Measurements from ENCODE around the gene SLC35B1. TPM values are rescaled to one million over a fixed set of nuclear protein-coding genes. Genes with fewer than 3 reads are reported as not detected.
A peak's percentile ranks its signal among the peaks of the same experiment; 100 is the strongest.
"Not testable (repeated sequence)": the region's sequence is repeated elsewhere in the genome, so short reads cannot be mapped to it uniquely, and the experiment has no call there.

The SLC35B1 gene
- total RNA-seq, 1 donor from 2014 or later, result 42.0 TPM

GRCh38 chr17:49677933-49678847 is 29.6 kb downstream of the SLC35B1 start, which contains the start of gene SPOP:
SPOP (minus strand) TSS chr17:49678097; CDS start chr17:49622810, 55,287 bp downstream.
- DNase-seq (ENCODE audit: extremely low spot score in 2 of 2), result peak; percentile 99 to 100
- H3K27me3 ChIP-seq, result no peaks in the 10 kb centered on the region
- H3K4me3 ChIP-seq, result peak within 1 kb of the TSS; percentile 80 to 93
- H3K9me3 ChIP-seq, result no peaks in the 10 kb centered on the region
- TF ChIP-seq CTCF (IDR thresholded peaks at IDR 0.05), result no peak
- TF ChIP-seq POLR2AphosphoS5 (IDR thresholded peaks at IDR 0.05; ENCODE audit: insufficient read depth in 1 of 2, low read depth in 1 of 2), result peak; percentile 86 to 91
- TF ChIP-seq POLR2A (IDR thresholded peaks at IDR 0.05), result peak in 1 of 2 donors; percentile 47
- peaks cover 36% of the 10 kb centered on the region for H3K4me1 ChIP-seq
- intact Hi-C loops (cut with DNase I), result loop anchor here (1.0 kb wide), 1 partner anchor 13 kb away; no protein-coding TSS in a partner anchor
- H3K36me3 ChIP-seq, result no peaks in the 10 kb centered on the region
- H3K27ac ChIP-seq, result peak within 1 kb of the TSS; percentile 98

GRCh38 chr17:49677134-49677932 is 30.4 kb downstream of the SLC35B1 start:
- H3K27me3 ChIP-seq, result no peaks in the 10 kb centered on the region
- peak overlapping the region; percentile 80 to 93 for H3K4me3 ChIP-seq
- TF ChIP-seq CTCF (IDR thresholded peaks at IDR 0.05) (no peak), POLR2AphosphoS5 (IDR thresholded peaks at IDR 0.05; ENCODE audit: insufficient read depth in 1 of 2, low read depth in 1 of 2) (peak in 1 of 2 donors; percentile 58)
- H3K4me1 ChIP-seq, result peaks cover 36% of the 10 kb centered on the region
- H3K27ac ChIP-seq, result peak overlapping the region; percentile 98
- no peaks in the 10 kb centered on the region for H3K36me3 ChIP-seq
- no peaks in the 10 kb centered on the region for H3K9me3 ChIP-seq
- DNase-seq (ENCODE audit: extremely low spot score in 2 of 2), result peak in 1 of 2 donors; percentile 95
- intact Hi-C loops (cut with DNase I), result no loop called here

- Histone ChIP-seq H3K9me3 (no peaks in the 10 kb centered on the region), H3K36me3 (no peaks in the 10 kb centered on the region), H3K4me1 (peaks cover 45% of the 10 kb centered on the region), H3K27me3 (no peaks in the 10 kb centered on the region), H3K4me3 (peak overlapping the region; percentile 80 to 93), H3K27ac (peak overlapping the region; percentile 98)
- intact Hi-C loops (cut with DNase I), result no loop called here
- no peak for DNase-seq (ENCODE audit: extremely low spot score in 2 of 2)
- TF ChIP-seq CTCF (IDR thresholded peaks at IDR 0.05), result no peak
- TF ChIP-seq POLR2A (IDR thresholded peaks at IDR 0.05), result no peak
- no peak for TF ChIP-seq POLR2AphosphoS5 (IDR thresholded peaks at IDR 0.05; ENCODE audit: insufficient read depth in 1 of 2, low read depth in 1 of 2)
These were observed 31.4 kb downstream of the SLC35B1 start for GRCh38 chr17:49676276-49676868.

GRCh38 chr17:49674507-49674906 is 33.3 kb downstream of the SLC35B1 start:
- intact Hi-C loops (cut with DNase I), result no loop called here
- TF ChIP-seq CTCF (IDR thresholded peaks at IDR 0.05) (no peak), POLR2A (IDR thresholded peaks at IDR 0.05) (no peak), POLR2AphosphoS5 (IDR thresholded peaks at IDR 0.05; ENCODE audit: insufficient read depth in 1 of 2, low read depth in 1 of 2) (no peak)
- Histone ChIP-seq H3K27me3 (no peaks in the 10 kb centered on the region), H3K4me3 (no peak overlapping the region), H3K27ac (no peak overlapping the region), H3K9me3 (no peaks in the 10 kb centered on the region), H3K36me3 (no peaks in the 10 kb centered on the region), H3K4me1 (peaks cover 62% of the 10 kb centered on the region)
- no peak for DNase-seq (ENCODE audit: extremely low spot score in 2 of 2)

GRCh38 chr17:49673679-49674078 is 34.1 kb downstream of the SLC35B1 start:
- H3K36me3 ChIP-seq; H3K4me3 ChIP-seq; DNase-seq (ENCODE audit: extremely low spot score in 2 of 2); H3K9me3 ChIP-seq; intact Hi-C loops (cut with DNase I); H3K27me3 ChIP-seq: not testable (repeated sequence)
- Histone ChIP-seq H3K27ac (peak overlapping the region; percentile 33), H3K4me1 (peaks cover 62% of the 10 kb centered on the region)

All from vagina (tissue), 2 donors.